SK-N-SH treated with all-trans-retinoic acid at 6 μM for 48 hours (cell line): ENCODE data around the gene PARP6.

Experiments
- OSR1 ChIP-seq: fragments of 250-450 bp; sonication (Bioruptor Pico); IDR thresholded peaks from 2 replicates; pipeline ENCODE4 v1.8.0; 2022; ENCODE audit warnings: moderate library complexity, mild to moderate bottlenecking, inconsistent platforms
- SNAI2 ChIP-seq: fragments of 250-450 bp; sonication (Bioruptor Pico); IDR thresholded peaks from 2 replicates; pipeline ENCODE4 v1.5.0; 2020; ENCODE audit warnings: mild to moderate bottlenecking, moderate library complexity
- ZFP30 ChIP-seq: fragments of 450-650 bp; formaldehyde crosslinking; IDR thresholded peaks from 2 replicates; pipeline ENCODE4 v1.5.0; 2022; ENCODE audit warnings: mild to moderate bottlenecking, moderate library complexity
- TF ChIP-seq, protein P1 (sequence below): fragments of 250-450 bp; sonication (Bioruptor Pico); IDR thresholded peaks from 2 replicates; pipeline ENCODE4 v1.5.1; 2020; ENCODE audit warnings: low read depth, mild to moderate bottlenecking, moderate library complexity
- TF ChIP-seq, protein P2 (sequence below): fragments of 250-450 bp; sonication (Bioruptor Pico); IDR thresholded peaks from 2 replicates; pipeline ENCODE4 v1.8.0; 2020; ENCODE audit warnings: mild to moderate bottlenecking, moderate library complexity, borderline replicate concordance

DNA sequence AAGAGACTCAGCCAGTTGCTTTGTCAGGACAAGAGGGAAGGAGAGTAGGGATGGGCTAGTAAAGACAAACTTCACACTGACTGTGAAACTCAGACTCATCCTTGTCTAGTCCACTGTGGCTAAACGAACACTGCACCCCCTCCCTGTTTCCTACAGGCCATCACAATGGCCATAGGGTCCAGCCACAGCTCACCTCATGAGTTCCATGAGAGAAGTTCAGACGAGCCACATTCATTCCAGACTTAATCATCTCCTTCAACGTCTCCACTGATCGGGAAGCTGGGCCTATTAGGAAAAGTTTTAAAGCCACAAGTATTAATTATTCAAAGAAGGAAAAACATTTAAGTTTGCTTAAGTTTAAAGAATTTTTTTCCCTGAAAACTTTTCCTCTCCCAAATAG is 55.1 kb downstream of the PARP6 start:
- TF ChIP-seq SNAI2 (no peak), OSR1 (no peak), ZFP30 (CRISPR knock-in tag) (no peak)
- TF ChIP-seq, protein P1, sequence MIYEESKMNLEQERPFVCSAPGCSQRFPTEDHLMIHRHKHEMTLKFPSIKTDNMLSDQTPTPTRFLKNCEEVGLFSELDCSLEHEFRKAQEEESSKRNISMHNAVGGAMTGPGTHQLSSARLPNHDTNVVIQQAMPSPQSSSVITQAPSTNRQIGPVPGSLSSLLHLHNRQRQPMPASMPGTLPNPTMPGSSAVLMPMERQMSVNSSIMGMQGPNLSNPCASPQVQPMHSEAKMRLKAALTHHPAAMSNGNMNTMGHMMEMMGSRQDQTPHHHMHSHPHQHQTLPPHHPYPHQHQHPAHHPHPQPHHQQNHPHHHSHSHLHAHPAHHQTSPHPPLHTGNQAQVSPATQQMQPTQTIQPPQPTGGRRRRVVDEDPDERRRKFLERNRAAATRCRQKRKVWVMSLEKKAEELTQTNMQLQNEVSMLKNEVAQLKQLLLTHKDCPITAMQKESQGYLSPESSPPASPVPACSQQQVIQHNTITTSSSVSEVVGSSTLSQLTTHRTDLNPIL (CRISPR knock-in tag), result no peak
- TF ChIP-seq, protein P2, sequence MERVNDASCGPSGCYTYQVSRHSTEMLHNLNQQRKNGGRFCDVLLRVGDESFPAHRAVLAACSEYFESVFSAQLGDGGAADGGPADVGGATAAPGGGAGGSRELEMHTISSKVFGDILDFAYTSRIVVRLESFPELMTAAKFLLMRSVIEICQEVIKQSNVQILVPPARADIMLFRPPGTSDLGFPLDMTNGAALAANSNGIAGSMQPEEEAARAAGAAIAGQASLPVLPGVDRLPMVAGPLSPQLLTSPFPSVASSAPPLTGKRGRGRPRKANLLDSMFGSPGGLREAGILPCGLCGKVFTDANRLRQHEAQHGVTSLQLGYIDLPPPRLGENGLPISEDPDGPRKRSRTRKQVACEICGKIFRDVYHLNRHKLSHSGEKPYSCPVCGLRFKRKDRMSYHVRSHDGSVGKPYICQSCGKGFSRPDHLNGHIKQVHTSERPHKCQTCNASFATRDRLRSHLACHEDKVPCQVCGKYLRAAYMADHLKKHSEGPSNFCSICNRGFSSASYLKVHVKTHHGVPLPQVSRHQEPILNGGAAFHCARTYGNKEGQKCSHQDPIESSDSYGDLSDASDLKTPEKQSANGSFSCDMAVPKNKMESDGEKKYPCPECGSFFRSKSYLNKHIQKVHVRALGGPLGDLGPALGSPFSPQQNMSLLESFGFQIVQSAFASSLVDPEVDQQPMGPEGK, result no peak
